ENCODE data around the gene ATG9A. TPM values are rescaled to one million over a fixed set of nuclear protein-coding genes. Genes with fewer than 3 reads are reported as not detected.

ATG9A gene
- polyA plus RNA-seq, 3 donors, result 24.7 to 55.2 (median 26.3) TPM

DNA sequence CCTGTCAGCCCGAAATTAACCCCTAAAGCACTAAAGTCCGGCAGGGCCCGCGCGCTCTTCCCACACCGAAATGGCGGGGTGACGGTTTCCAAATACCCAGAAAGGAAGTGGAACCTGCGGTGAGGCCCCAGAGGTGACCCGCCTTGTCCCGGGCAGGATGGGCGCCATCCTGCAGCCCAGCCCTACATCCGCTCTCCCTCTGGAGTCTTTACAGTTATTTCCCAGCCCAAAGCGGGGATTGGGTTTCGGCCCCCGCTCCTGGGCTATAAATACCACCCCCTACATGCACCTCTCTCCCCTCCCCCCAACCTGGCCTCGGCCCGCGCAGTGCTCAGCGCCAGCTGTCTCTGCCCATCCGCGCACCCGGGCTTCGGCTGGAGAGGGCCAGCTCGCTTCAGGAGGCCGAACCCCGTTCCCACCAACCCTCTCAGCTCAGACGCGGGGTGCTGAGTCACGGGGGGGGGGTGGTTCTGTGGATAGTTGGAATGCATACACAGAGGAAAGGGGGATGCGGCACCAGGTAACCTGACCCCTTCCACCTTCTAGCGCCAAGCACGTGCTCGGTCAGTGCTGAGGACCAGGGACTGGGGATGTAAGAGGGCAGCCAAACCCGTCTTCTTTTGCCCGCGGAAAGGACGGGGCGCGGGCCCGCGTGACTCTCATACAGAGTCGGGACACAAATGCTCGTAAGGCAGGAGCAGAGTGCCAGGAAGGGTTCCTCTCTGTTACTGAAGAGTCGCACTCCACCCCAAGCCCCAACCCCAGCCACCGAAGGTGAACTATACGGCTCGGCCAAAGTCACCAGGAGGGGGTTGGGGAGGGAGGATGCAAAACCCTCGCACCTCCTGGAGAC, 23.7 kb upstream of the ATG9A start, which contains the start of gene TUBA4B:
TSS of gene TUBA4B (plus strand) at position 344 of the 853 bp plus-strand sequence. CDS start at position 509, 165 bp downstream.
- peak in 2 of 3 donors; percentile 53 for DNase-seq
- Mint-ChIP-seq H3K4me3 (peak within 1 kb of the TSS; percentile 90 to 96), H3K4me1 (peaks cover 55% of the 10 kb centered on the region), H3K36me3 (peaks cover 26 to 34% of the 10 kb centered on the region in 2 donors), H3K9me3 (no peaks in the 10 kb centered on the region), H3K27me3 (ENCODE audit: low read depth in 3 of 3) (peaks cover 0 to 3% (median 0%) of the 10 kb centered on the region in 3 donors), H3K27ac (peak within 1 kb of the TSS; percentile 92 to 98 (median 95))
- peaks cover 55 to 67% of the 10 kb centered on the region in 2 donors for H3K4me1 ChIP-seq (ENCODE audit: control insufficient read depth in 1 of 2, insufficient read depth in 2 of 2, low read length in 2 of 2)
- intact Hi-C loops (cut with micrococcal nuclease), result loop anchor here (5.0 kb wide), 2 partner anchors 36 to 76 kb away; partner anchors contain the start of genes ABCB6 (in 2 of the 2), CNPPD1 (in 1 of the 2) and RETREG2 (in 1 of the 2)
- peaks cover 61% of the 10 kb centered on the region for H3K79me2 ChIP-seq (ENCODE audit: insufficient read depth, low read length)
- peaks cover 18 to 24% of the 10 kb centered on the region in 2 donors for H3K36me3 ChIP-seq (replicated peaks in 1 of 2; ENCODE audit: control insufficient read depth in 1 of 2, insufficient read depth in 2 of 2, low read length in 2 of 2)
- no peaks in the 10 kb centered on the region for H3K27me3 ChIP-seq (ENCODE audit: control insufficient read depth in 2 of 2, insufficient read depth in 2 of 2, low read length in 2 of 2)
- H3K4me2 ChIP-seq (replicated peaks; ENCODE audit: extremely low read depth, low read length, poor library complexity, severe bottlenecking), result peak within 1 kb of the TSS; percentile 95
- WGBS (ENCODE audit: insufficient coverage), result under 1% methylated on average over 29 of the region's 49 CpGs
- H3K27ac ChIP-seq (ENCODE audit: low read depth in 1 of 2, low read length in 2 of 2), result peak within 1 kb of the TSS; percentile 80 to 90
- peak within 1 kb of the TSS; percentile 84 for H3K9ac ChIP-seq (ENCODE audit: insufficient read depth, low read length, poor library complexity, severe bottlenecking)
- peak within 1 kb of the TSS; percentile 88 to 96 (median 88) for H3K4me3 ChIP-seq (replicated peaks in 1 of 3; ENCODE audit: low read depth in 2 of 3, low read length in 3 of 3)
- H3K9me3 ChIP-seq (replicated peaks in 1 of 2; ENCODE audit: control insufficient read depth in 1 of 2, insufficient read depth in 1 of 2, low read length in 2 of 2), result no peaks in the 10 kb centered on the region
- H2AFZ ChIP-seq (ENCODE audit: insufficient read depth, low read depth, low read length, poor library complexity, severe bottlenecking), result peak within 1 kb of the TSS; percentile 89
- H4K20me1 ChIP-seq (ENCODE audit: insufficient read depth, low read length), result peaks cover 30% of the 10 kb centered on the region
- TF ChIP-seq, protein P1, sequence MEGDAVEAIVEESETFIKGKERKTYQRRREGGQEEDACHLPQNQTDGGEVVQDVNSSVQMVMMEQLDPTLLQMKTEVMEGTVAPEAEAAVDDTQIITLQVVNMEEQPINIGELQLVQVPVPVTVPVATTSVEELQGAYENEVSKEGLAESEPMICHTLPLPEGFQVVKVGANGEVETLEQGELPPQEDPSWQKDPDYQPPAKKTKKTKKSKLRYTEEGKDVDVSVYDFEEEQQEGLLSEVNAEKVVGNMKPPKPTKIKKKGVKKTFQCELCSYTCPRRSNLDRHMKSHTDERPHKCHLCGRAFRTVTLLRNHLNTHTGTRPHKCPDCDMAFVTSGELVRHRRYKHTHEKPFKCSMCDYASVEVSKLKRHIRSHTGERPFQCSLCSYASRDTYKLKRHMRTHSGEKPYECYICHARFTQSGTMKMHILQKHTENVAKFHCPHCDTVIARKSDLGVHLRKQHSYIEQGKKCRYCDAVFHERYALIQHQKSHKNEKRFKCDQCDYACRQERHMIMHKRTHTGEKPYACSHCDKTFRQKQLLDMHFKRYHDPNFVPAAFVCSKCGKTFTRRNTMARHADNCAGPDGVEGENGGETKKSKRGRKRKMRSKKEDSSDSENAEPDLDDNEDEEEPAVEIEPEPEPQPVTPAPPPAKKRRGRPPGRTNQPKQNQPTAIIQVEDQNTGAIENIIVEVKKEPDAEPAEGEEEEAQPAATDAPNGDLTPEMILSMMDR (IDR thresholded peaks at IDR 0.05), result no peak

- H3K27me3 Mint-ChIP-seq (ENCODE audit: low read depth in 3 of 3), result peaks cover 0 to 3% (median 0%) of the 10 kb centered on the region in 3 donors
- peaks cover 61 to 73% of the 10 kb centered on the region in 2 donors for H3K4me1 ChIP-seq (ENCODE audit: control insufficient read depth in 1 of 2, insufficient read depth in 2 of 2, low read length in 2 of 2)
- peak overlapping the region; percentile 84 for H3K9ac ChIP-seq (ENCODE audit: insufficient read depth, low read length, poor library complexity, severe bottlenecking)
- H3K27ac Mint-ChIP-seq, result peak overlapping the region; percentile 88 to 95 (median 90)
- H3K36me3 Mint-ChIP-seq, result peaks cover 28 to 39% of the 10 kb centered on the region in 2 donors
- H4K20me1 ChIP-seq (ENCODE audit: insufficient read depth, low read length), result peaks cover 30% of the 10 kb centered on the region
- intact Hi-C loops (cut with micrococcal nuclease), result loop anchor here (5.0 kb wide), 2 partner anchors 35 to 75 kb away; partner anchors contain the start of genes ABCB6 (in 2 of the 2), CNPPD1 (in 1 of the 2) and RETREG2 (in 1 of the 2)
- 4% methylated on average over 9 of the region's 9 CpGs for WGBS (ENCODE audit: insufficient coverage)
- peak overlapping the region; percentile 80 to 90 for H3K27ac ChIP-seq (ENCODE audit: low read depth in 1 of 2, low read length in 2 of 2)
- H3K79me2 ChIP-seq (ENCODE audit: insufficient read depth, low read length), result peaks cover 66% of the 10 kb centered on the region
- H3K4me1 Mint-ChIP-seq, result peaks cover 61% of the 10 kb centered on the region
- H3K4me2 ChIP-seq (replicated peaks; ENCODE audit: extremely low read depth, low read length, poor library complexity, severe bottlenecking), result peak overlapping the region; percentile 95
- peak overlapping the region; percentile 27 for H2AFZ ChIP-seq (ENCODE audit: insufficient read depth, low read depth, low read length, poor library complexity, severe bottlenecking)
- H3K4me3 Mint-ChIP-seq, result peak overlapping the region; percentile 90 to 96
- H3K9me3 Mint-ChIP-seq, result no peaks in the 10 kb centered on the region
- DNase-seq, result no peak
- H3K27me3 ChIP-seq (ENCODE audit: control insufficient read depth in 2 of 2, insufficient read depth in 2 of 2, low read length in 2 of 2), result no peaks in the 10 kb centered on the region
- H3K4me3 ChIP-seq (replicated peaks in 1 of 3; ENCODE audit: low read depth in 2 of 3, low read length in 3 of 3), result peak overlapping the region; percentile 88 to 96 (median 88)
- H3K9me3 ChIP-seq (replicated peaks in 1 of 2; ENCODE audit: control insufficient read depth in 1 of 2, insufficient read depth in 1 of 2, low read length in 2 of 2), result no peaks in the 10 kb centered on the region
- H3K36me3 ChIP-seq (replicated peaks in 1 of 2; ENCODE audit: control insufficient read depth in 1 of 2, insufficient read depth in 2 of 2, low read length in 2 of 2), result peaks cover 19 to 30% of the 10 kb centered on the region in 2 donors
- TF ChIP-seq, protein P1 (IDR thresholded peaks at IDR 0.05), result no peak
Measured at GRCh38 chr2:219252570-219252899, 23.1 kb upstream of the ATG9A start.
